HG03442 (cell line): ENCODE data around the gene FAM110C.
"Not testable (repeated sequence)": the region's sequence is repeated elsewhere in the genome, so short reads cannot be mapped to it uniquely, and the experiment has no call there.

Source experiments
- ATAC-seq: cut with Tn5 transposase; IDR thresholded peaks from one replicate; pipeline ENCODE4 v1.9.1; 2021; ENCODE audit warnings: mild to moderate bottlenecking, moderate library complexity; ENCODE audit not compliant: unreplicated experiment

Gene FAM110C

GRCh38 chr2:44748-45341, 1.5 kb downstream of the FAM110C start:
- no peak for ATAC-seq

DNA sequence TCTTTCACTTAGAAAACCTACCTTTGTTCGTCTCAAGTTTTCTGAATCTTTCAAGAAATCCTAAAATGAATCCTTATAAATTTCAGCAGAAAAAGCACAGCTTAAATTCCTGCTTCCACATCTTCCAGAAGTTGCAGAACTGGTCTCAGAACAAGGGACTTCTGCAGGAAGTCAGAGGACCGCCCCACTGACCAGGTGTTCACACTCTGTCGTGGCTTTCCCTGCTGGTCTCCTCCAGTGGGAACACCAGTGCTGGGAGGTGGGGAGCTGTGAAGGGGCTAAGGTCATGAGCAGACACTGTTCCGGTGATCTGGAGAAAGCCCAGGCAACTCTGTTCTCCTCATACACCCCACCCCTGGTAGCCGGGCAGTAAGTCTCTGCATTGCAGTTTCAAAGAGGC, 3.5 kb downstream of the FAM110C start:
- no peak for ATAC-seq

DNA sequence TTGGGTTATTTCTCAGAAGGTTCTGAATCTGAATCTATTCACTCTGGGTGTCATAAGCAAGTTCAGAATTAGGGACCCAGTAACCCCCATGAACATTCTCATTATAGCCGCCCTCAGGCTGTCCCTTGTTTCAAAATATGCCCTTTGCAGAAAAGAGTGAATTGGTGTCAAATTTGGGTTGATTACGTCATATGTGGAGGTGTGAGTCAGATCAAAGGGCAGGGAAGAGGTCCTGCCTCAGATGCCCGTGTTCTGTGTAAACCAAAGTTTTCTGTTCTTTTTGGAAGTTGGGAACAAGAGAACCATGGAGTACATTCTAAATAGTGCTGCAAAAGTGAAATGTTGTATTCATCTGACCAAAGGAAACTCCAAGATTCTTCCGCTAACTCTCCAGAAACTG, 5.8 kb downstream of the FAM110C start:
- no peak for ATAC-seq

DNA sequence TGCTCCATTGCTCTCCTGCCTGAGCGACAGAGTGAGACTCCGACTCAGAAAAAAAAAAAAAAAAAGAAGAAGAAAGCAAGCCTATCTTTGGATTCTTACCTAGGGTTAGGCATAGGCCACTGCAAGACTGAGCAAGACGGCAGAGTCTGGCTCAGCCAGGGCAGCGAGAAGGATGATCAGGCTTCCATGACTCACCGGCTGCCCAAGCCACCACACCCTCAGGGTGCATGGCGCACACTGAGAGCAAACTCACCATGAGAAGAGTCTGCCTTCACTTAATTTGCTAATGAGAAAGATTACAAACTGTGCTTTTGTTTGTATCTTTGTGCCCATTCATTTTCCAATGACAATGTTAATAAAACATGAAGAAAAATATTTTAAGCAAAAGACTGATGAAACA, 8.2 kb downstream of the FAM110C start:
- ATAC-seq = no peak

DNA sequence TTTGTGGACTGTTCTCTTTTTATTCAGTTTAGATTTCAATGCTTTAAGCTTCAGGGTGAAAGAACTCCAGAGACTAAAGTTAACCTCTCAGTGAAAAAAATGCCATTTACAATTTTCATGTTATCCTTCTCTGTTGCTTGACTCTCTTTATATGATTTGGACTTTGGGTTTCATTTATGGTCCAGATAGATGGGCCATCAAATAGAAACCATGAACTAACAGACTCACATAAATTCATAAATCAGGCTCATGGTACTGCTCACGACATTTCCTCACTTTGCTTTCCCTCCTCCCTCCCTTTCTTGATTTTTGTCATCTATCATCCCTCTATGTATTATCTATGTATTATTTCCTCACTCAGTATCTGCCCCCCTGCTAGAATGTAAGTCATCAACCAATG, 10.0 kb downstream of the FAM110C start:
- no peak for ATAC-seq

GRCh38 chr2:35852-36251, 10.5 kb downstream of the FAM110C start:
- no peak for ATAC-seq

- ATAC-seq = no peak
These were observed 12.7 kb downstream of the FAM110C start for GRCh38 chr2:33620-34019.

GRCh38 chr2:32068-32467, 14.2 kb downstream of the FAM110C start:
- no peak for ATAC-seq

DNA sequence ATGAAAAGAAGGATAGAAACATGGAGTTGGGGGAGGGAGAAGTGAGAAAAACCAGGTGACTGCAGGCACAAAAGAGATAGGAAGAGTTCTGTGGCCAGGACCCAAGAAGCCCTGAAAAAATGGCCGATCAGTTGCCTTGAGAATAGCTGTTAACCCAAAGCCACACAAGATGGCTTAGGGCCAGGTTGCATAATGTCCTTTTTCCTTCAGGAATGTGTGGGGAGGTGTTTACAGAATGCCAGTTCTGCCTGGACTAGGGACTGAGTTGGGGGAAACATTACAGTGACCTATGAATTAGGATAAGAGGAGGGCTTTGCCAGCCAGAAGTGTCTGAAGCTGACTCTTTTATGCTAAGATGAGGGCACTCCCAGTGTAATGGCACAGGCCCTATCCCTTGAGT, 17.1 kb downstream of the FAM110C start:
- ATAC-seq = no peak

GRCh38 chr2:28406-28975, 17.8 kb downstream of the FAM110C start:
- ATAC-seq = no peak

GRCh38 chr2:26891-27290, 19.4 kb downstream of the FAM110C start:
- ATAC-seq = no peak

DNA sequence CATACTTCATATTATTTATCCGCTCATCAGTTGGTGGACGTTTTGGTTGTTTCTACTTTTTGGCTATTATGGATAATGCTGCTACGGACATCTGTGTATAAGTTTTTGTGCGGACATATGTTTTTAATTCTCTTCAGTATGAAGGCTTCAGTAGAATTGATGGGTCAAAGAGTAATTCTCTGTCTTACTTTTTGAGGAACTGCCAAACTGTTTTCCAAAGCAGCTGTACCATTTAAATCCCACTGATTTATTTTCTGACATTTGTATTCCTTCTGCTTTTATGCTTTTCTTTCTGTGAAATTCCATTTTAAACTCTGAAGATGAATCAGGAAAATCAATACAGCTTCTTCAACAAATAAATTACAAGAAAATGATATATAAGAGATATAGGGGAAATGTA, 20.8 kb downstream of the FAM110C start:
- no peak for ATAC-seq

- not testable (repeated sequence) for ATAC-seq
These were observed 21.7 kb downstream of the FAM110C start for GRCh38 chr2:24591-24990.

GRCh38 chr2:24107-24506, 22.2 kb downstream of the FAM110C start:
- ATAC-seq = peak; percentile 64

DNA sequence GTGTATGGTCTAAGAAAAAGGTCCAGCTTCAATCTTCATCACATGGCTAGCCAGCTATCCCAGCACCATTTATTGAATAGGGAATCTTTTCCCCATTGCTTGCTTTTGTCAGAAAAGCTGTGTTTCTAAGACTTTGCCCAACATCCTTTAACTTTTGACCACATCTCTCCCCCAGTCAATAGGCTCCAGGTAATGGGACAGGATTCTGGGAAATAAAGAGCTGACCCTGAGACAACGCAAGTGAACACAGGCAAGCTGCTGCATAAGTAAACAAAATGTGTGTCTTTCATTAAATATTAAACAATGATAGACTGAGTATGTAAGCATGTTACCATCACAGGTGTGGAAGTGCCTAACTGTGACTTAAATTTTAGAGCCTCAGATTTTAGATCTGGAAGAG, 23.0 kb downstream of the FAM110C start:
- ATAC-seq = no peak

- ATAC-seq = not testable (repeated sequence)
These were observed 24.1 kb downstream of the FAM110C start for GRCh38 chr2:22244-22643.

- ATAC-seq = not testable (repeated sequence)
These were observed 26.0 kb downstream of the FAM110C start for GRCh38 chr2:20259-20658.

GRCh38 chr2:19505-19904, 26.8 kb downstream of the FAM110C start:
- ATAC-seq = no peak

DNA sequence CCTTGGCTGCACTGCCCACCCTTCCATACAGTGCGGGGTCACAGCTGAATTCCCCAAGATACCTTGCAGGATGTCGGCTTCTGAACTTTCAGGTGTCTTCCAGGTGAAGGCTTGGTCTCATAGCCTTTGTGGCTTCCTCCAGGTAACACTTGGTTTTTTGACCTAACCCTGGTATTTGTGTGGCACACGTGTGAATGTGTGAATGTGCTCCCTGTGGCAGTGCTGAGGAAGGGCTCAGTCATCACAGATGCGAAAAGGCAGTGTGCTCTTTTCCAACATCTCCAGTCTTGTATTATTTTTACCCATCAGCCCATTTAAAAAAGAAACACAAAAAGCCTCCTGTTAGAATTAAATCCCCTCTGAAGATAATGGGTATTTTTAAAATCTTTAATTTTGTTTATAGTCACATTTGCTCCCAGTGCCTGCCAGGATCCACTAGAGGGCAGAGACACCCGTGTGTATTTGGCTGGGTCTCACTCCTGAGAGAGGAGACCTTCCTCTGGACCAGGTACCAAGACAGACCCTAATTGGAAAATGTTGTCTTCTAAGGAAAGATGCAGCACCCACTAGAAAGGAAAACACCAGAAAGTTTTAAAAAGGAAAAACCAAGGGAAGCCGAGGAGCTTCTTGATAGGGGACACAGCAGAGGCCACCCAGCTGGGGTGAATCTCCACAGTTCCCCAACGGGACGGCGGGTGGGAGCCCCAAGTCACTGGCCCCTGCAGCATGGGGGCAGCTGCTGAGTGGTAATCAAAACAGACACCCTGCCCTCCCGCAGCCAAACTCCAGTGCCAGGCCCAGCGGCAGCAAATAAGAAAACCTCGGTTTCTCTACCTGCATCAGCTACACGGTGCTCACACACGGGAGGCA, 27.7 kb downstream of the FAM110C start:
- ATAC-seq = no peak

- not testable (repeated sequence) for ATAC-seq
These were observed 30.4 kb downstream of the FAM110C start for GRCh38 chr2:15916-16315.

- ATAC-seq = no peak
These were observed 34.9 kb downstream of the FAM110C start for GRCh38 chr2:11248-11941.
